H1 (cell line): ENCODE results near the gene HACD3. TPM values are rescaled to one million over a fixed set of nuclear protein-coding genes. Genes with fewer than 3 reads are reported as not detected.

Experiments
- CTCF ChIA-PET: fragments of 300-600 bp; sonication (Branson Sonifier 250); formaldehyde crosslinking; loops from one replicate; lab custom pipeline; 2021; ENCODE audit not compliant: partially characterized antibody; lab: Charles Lee
- POLR2A ChIA-PET: fragments of 300-600 bp; sonication (Branson Sonifier 250); formaldehyde crosslinking; loops from one replicate; lab custom pipeline; 2021; ENCODE audit warnings: inconsistent platforms; ENCODE audit not compliant: partially characterized antibody; lab: Charles Lee
- DNase-seq, 2 experiments: peaks; one replicate each; pipeline versions ENCODE4 v3.0.0 to v3.0.0-alpha.2; 2010 to 2022; ENCODE audit warnings: low spot score in 2 of 2, low read depth in 1 of 2, mixed read lengths in 1 of 2
- FAIRE-seq: peaks from 2 replicates; lab custom pipeline; 2011; peaks lifted over from hg19 to GRCh38; lab: Jason Lieb, UNC
- H2AFZ ChIP-seq: 2 replicates; pipeline ENCODE4 v1.8.1; 2012; ENCODE audit warnings: low read length, inconsistent platforms
- H2AK5ac ChIP-seq: 2 replicates; pipeline ENCODE4 v1.6.1; 2013; ENCODE audit warnings: low read depth, low read length
- H2BK120ac ChIP-seq: replicated peaks from 2 replicates; pipeline ENCODE3; 2013; ENCODE audit warnings: low read depth, low read length, inconsistent platforms
- H2BK12ac ChIP-seq: 2 replicates; pipeline ENCODE4 v1.6.1; 2013; ENCODE audit warnings: low read depth, low read length
- H2BK15ac ChIP-seq: 2 replicates; pipeline ENCODE4 v1.6.1; 2013; ENCODE audit warnings: low read length
- H2BK20ac ChIP-seq: 2 replicates; pipeline ENCODE4 v1.6.1; 2013; ENCODE audit warnings: low read length
- H2BK5ac ChIP-seq: 2 replicates; pipeline ENCODE4 v1.6.1; 2013; ENCODE audit warnings: low read depth, low read length
- H3K14ac ChIP-seq: 2 replicates; pipeline ENCODE4 v1.6.1; 2013; ENCODE audit warnings: inconsistent platforms; ENCODE audit not compliant: insufficient read length
- H3K18ac ChIP-seq: 2 replicates; pipeline ENCODE4 v1.6.1; 2013; ENCODE audit warnings: low read length; ENCODE audit errors: extremely low read depth
- H3K23ac ChIP-seq: 2 replicates; pipeline ENCODE4 v1.6.1; 2013; ENCODE audit warnings: inconsistent platforms; ENCODE audit not compliant: insufficient read length
- H3K23me2 ChIP-seq: 2 replicates; pipeline ENCODE4 v1.6.1; 2013; ENCODE audit warnings: low read depth, low read length
- H3K27ac ChIP-seq: 2 replicates; pipeline ENCODE4 v1.6.1; 2011; ENCODE audit warnings: low read depth, low read length, inconsistent platforms
- H3K27me3 ChIP-seq, 4 experiments: replicated peaks in 1 of 4; 1 replicate in 1 of 4; 2 replicates in 3 of 4; pipeline versions ENCODE4 v1.6.1 to v1.8.1; 2011 to 2013; ENCODE audit warnings: low read length in 3 of 4, mild to moderate bottlenecking in 3 of 4, inconsistent platforms in 2 of 4, mixed read lengths in 2 of 4, moderate library complexity in 1 of 4; ENCODE audit not compliant: control insufficient read depth in 3 of 4, insufficient read depth in 3 of 4; ENCODE audit errors: extremely low read depth in 1 of 4
- H3K36me3 ChIP-seq, 4 experiments: 2 replicates each; pipeline versions ENCODE4 v1.6.1 to v1.8.1; 2011 to 2013; ENCODE audit warnings: mild to moderate bottlenecking in 4 of 4, low read length in 3 of 4, moderate library complexity in 2 of 4, control low read depth in 1 of 4, inconsistent platforms in 1 of 4; ENCODE audit not compliant: insufficient read depth in 4 of 4, control insufficient read depth in 2 of 4
- H3K4ac ChIP-seq: replicated peaks from 2 replicates; pipeline ENCODE3; 2013; ENCODE audit warnings: low read length, low read depth, mixed read lengths, inconsistent platforms; ENCODE audit not compliant: insufficient read length
- H3K4me1 ChIP-seq, 4 experiments: replicated peaks in 1 of 4; 1 replicate in 1 of 4; 2 replicates in 3 of 4; pipeline versions ENCODE4 v1.6.1 to v1.8.1; 2011 to 2013; ENCODE audit warnings: low read length in 3 of 4, inconsistent platforms in 2 of 4, mixed read lengths in 1 of 4; ENCODE audit not compliant: insufficient read depth in 4 of 4, control insufficient read depth in 3 of 4
- H3K4me2 ChIP-seq, 2 experiments: 2 replicates each; pipeline versions ENCODE4 v1.6.1 to v1.8.1; 2011 to 2013; ENCODE audit warnings: low read depth in 2 of 2, low read length in 2 of 2, control low read depth in 1 of 2, inconsistent platforms in 1 of 2, mild to moderate bottlenecking in 1 of 2; ENCODE audit not compliant: insufficient read depth in 1 of 2
- H3K4me3 ChIP-seq, 4 experiments: fragments of 200-600, 300-600 bp in 1 of 4; sonication (generic), shearing (Covaris generic), sonication (Bioruptor Twin) in 1 of 4; 2 replicates each; pipeline versions ENCODE4 v1.5.1 to v1.8.1; 2011 to 2016; ENCODE audit warnings: low read length in 4 of 4, low read depth in 3 of 4, control low read depth in 2 of 4, inconsistent platforms in 2 of 4, mild to moderate bottlenecking in 2 of 4, mixed read lengths in 1 of 4, moderate library complexity in 1 of 4; ENCODE audit not compliant: insufficient read depth in 2 of 4; ENCODE audit errors: extremely low read depth in 1 of 4
- H3K56ac ChIP-seq: replicated peaks from 2 replicates; pipeline ENCODE3; 2013; ENCODE audit warnings: low read depth, mild to moderate bottlenecking, mixed read lengths, low read length, inconsistent platforms; ENCODE audit not compliant: insufficient read length
- H3K79me1 ChIP-seq: 2 replicates; pipeline ENCODE4 v1.6.1; 2013; ENCODE audit warnings: low read depth, low read length, control low read depth
- H3K79me2 ChIP-seq, 2 experiments: 2 replicates each; pipeline versions ENCODE4 v1.6.1 to v1.8.1; 2012 to 2013; ENCODE audit warnings: low read length in 2 of 2, mild to moderate bottlenecking in 2 of 2, inconsistent platforms in 1 of 2; ENCODE audit not compliant: insufficient read depth in 2 of 2, control insufficient read depth in 1 of 2
- H3K9ac ChIP-seq, 4 experiments: replicated peaks in 1 of 4; 1 replicate in 1 of 4; 2 replicates in 3 of 4; pipeline versions ENCODE4 v1.6.1 to v1.8.1; 2011 to 2013; ENCODE audit warnings: low read depth in 3 of 4, low read length in 3 of 4, control low read depth in 2 of 4, mild to moderate bottlenecking in 2 of 4, moderate library complexity in 2 of 4, inconsistent platforms in 1 of 4; ENCODE audit errors: extremely low read depth in 1 of 4
- H3K9me3 ChIP-seq, 2 experiments: 2 replicates each; pipeline versions ENCODE4 v1.6.1 to v1.8.1; 2012 to 2013; ENCODE audit warnings: mild to moderate bottlenecking in 2 of 2, moderate library complexity in 2 of 2, control low read depth in 1 of 2, inconsistent platforms in 1 of 2, low read depth in 1 of 2, low read length in 1 of 2, mixed read lengths in 1 of 2; ENCODE audit not compliant: insufficient read depth in 2 of 2
- H4K20me1 ChIP-seq, 2 experiments: replicated peaks in 1 of 2; 2 replicates each; pipeline versions ENCODE3 to v1.8.1; 2011 to 2013; ENCODE audit warnings: inconsistent platforms in 2 of 2, low read length in 2 of 2, mild to moderate bottlenecking in 1 of 2; ENCODE audit not compliant: insufficient read depth in 2 of 2, control insufficient read depth in 1 of 2
- H4K5ac ChIP-seq: 2 replicates; pipeline ENCODE4 v1.6.1; 2013; ENCODE audit warnings: low read length, low read depth, mixed read lengths, inconsistent platforms; ENCODE audit not compliant: insufficient read length
- H4K8ac ChIP-seq: 2 replicates; pipeline ENCODE4 v1.8.0; 2013; ENCODE audit warnings: mild to moderate bottlenecking, moderate library complexity, low read length, inconsistent platforms; ENCODE audit not compliant: insufficient read depth; ENCODE audit errors: extremely low read depth
- H4K91ac ChIP-seq: replicated peaks from 2 replicates; pipeline ENCODE3; 2013; ENCODE audit warnings: low read length, mixed read lengths, inconsistent platforms; ENCODE audit not compliant: insufficient read length
- CTBP2 ChIP-seq: IDR thresholded peaks from 2 replicates; pipeline ENCODE4 v1.7.0; 2011; ENCODE audit warnings: borderline replicate concordance, mild to moderate bottlenecking, moderate library complexity, mixed read lengths, low read length; ENCODE audit not compliant: insufficient read depth, insufficient read length
- MAFK ChIP-seq: IDR thresholded peaks from 2 replicates; pipeline ENCODE4 v1.6.1; 2012; ENCODE audit warnings: low read depth, mild to moderate bottlenecking, improper control_type of control experiment, low read length
- PHF8 ChIP-seq: fragments of 200-600 bp; sonication (generic); conservative IDR thresholded peaks from 2 replicates; pipeline ENCODE4 v1.7.1; 2012; ENCODE audit warnings: low read depth, mild to moderate bottlenecking, inconsistent platforms, low read length, moderate library complexity
- POU5F1 ChIP-seq: IDR thresholded peaks from 2 replicates; pipeline ENCODE4 v1.6.1; 2011; ENCODE audit warnings: low read depth, mild to moderate bottlenecking, low read length, moderate library complexity
- RAD21 ChIP-seq, 2 experiments: IDR thresholded peaks in 1 of 2; conservative IDR thresholded peaks in 1 of 2; 2 replicates each; pipeline ENCODE4 v1.6.1; 2011; ENCODE audit warnings: low read depth in 2 of 2, low read length in 2 of 2, improper control_type of control experiment in 1 of 2, inconsistent platforms in 1 of 2, mild to moderate bottlenecking in 1 of 2, moderate library complexity in 1 of 2
- SAP30 ChIP-seq: fragments of 300-600 bp; sonication (generic); IDR thresholded peaks from 2 replicates; pipeline ENCODE4 v1.7.1; 2012; ENCODE audit warnings: low read length, moderate library complexity, mild to moderate bottlenecking, inconsistent platforms; ENCODE audit not compliant: insufficient read depth, insufficient replicate concordance
- TBP ChIP-seq: IDR thresholded peaks from 2 replicates; pipeline ENCODE4 v1.6.1; 2011; ENCODE audit warnings: low read depth, low read length, improper control_type of control experiment
- TCF12 ChIP-seq: IDR thresholded peaks from 2 replicates; pipeline ENCODE4 v1.6.1; 2011; ENCODE audit warnings: low read depth, mild to moderate bottlenecking, low read length
- YY1 ChIP-seq: IDR thresholded peaks from 2 replicates; pipeline ENCODE4 v1.6.1; 2011; ENCODE audit warnings: low read depth, mild to moderate bottlenecking, low read length
- ZNF274 ChIP-seq: IDR thresholded peaks from 2 replicates; pipeline ENCODE4 v1.7.0; 2012; ENCODE audit warnings: low read length, borderline replicate concordance; ENCODE audit errors: extremely low read depth
- WGBS, 2 experiments: shearing (Covaris generic) in 1 of 2; methylation state at CpG; one replicate each; pipeline versions ENCODE4 v1.1.6 to v1.1.7; 2013 to 2015; ENCODE audit warnings: low lambda C conversion rate in 2 of 2, mixed read lengths in 2 of 2, inconsistent platforms in 1 of 2, low coverage in 1 of 2, missing lambda C conversion rate in 1 of 2; ENCODE audit not compliant: insufficient replicate concordance in 2 of 2, insufficient coverage in 1 of 2, insufficient read length in 1 of 2; ENCODE audit errors: extremely low coverage in 1 of 2, missing lambda C conversion rate in 1 of 2; 5-methylcytosine and 5-hydroxymethylcytosine counted together
- polyA plus RNA-seq, 7 experiments: library from polyadenylated mRNA; depleted of rRNA in 3 of 7; stranded (reverse) in 5 of 7; unstranded in 2 of 7; fragments of >200 nt in 5 of 7; fragments of 200-250 nt in 2 of 7; gene quantifications; 1 replicate in 5 of 7; 2 replicates in 1 of 7; 4 replicates in 1 of 7; pipeline versions ENCODE4 v1.2.1 to v1.2.3, GENCODE V29; 2011 to 2013; ENCODE audit warnings: missing spikeins in 2 of 7, mixed read lengths in 2 of 7
- total RNA-seq: library from RNA; stranded (reverse); fragmentation: NEBNext Ultra II Directional; extraction: Animal tissue kit (Norgen Biotek cat#: 25700); gene quantifications from 2 replicates; pipeline ENCODE4 v1.2.1, GENCODE V29; 2021
- TF ChIP-seq, protein P1 (sequence below): IDR thresholded peaks from 2 replicates; pipeline ENCODE4 v1.6.1; 2012; ENCODE audit warnings: inconsistent platforms

Gene HACD3
- total and polyA plus RNA-seq, 2 of the 8 experiments (the other 6 are each of a cell fraction or from before 2014, with no cell fraction given) = 78.8 to 120 TPM

DNA sequence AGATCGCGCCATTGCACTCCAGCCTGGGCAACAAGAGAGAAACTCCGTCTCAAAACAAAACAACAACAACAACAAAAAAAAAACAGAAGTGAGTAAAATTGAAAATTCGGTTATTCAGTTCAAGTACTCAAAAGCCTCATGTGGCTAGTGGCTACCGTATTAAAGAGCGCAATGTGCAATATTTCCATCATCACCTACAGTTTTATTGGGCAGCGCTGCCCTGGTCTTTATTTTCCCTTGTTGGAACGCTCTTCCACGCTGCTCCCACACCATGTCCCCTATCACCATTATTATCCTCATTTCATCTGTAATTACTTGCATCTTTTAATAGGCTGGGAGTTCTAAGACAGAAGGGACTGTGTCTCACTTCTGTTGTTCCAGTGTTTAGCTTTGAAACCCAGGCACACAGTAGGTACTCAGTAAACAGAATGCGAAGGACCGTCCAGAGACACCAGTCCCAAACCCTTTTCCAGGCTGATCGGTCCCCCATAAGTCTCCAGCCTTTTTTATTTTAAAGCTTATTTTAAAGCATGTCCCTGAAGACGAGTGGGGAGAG is 423 bp upstream of the HACD3 start:
- Histone ChIP-seq H4K20me1 (peaks cover 13 to 15% of the 10 kb centered on the region in 2 experiments), H2AFZ (peak overlapping the region; percentile 91), H3K9ac (peak overlapping the region in 2 of 4 experiments; percentile 8 to 58; a peak in 2 of 7 replicates), H3K4me2 (peak overlapping the region; percentile 55 to 88), H3K4me3 (peak overlapping the region; percentile 26 to 92 (median 56); a peak in 6 of 8 replicates), H3K9me3 (no peaks in the 10 kb centered on the region), H4K91ac (no peak overlapping the region), H2BK15ac (no peak overlapping the region), H2BK12ac (no peak overlapping the region), H3K27me3 (no peaks in the 10 kb centered on the region), H3K14ac (no peak overlapping the region), H4K5ac (peak overlapping the region; percentile 73), H3K56ac (no peak overlapping the region), H3K27ac (no peak overlapping the region), H3K18ac (no peak overlapping the region; the same call in 1 of the 2 replicates), H3K4me1 (peaks cover 4 to 14% (median 8%) of the 10 kb centered on the region in 4 experiments), H3K36me3 (no peaks in the 10 kb centered on the region), H3K23ac (no peak overlapping the region), H2AK5ac (no peak overlapping the region), H2BK20ac (no peak overlapping the region), H3K4ac (no peak overlapping the region), H4K8ac (no peak overlapping the region), H2BK120ac (no peak overlapping the region), H2BK5ac (no peak overlapping the region), H3K79me2 (peaks cover 26 to 41% of the 10 kb centered on the region in 2 experiments), H3K79me1 (peaks cover 8% of the 10 kb centered on the region; the same call in 1 of the 2 replicates), H3K23me2 (peaks cover 2% of the 10 kb centered on the region; the same call in 1 of the 2 replicates)
- ChIA-PET CTCF (interaction anchor here (0.6 to 1.3 kb wide), 7 partner anchors 15 to 378 kb away, joined by 3 to 5 read pairs (median 3); no protein-coding TSS in a partner anchor), POLR2A (interaction anchor here (0.8 to 3.6 kb wide), 14 partner anchors 9 to 339 kb away, joined by 3 to 29 read pairs (median 6); partner anchors contain the start of genes DPP8, INTS14 and RAB11A)
- no peak for FAIRE-seq
- DNase-seq = no peak
- 60% methylated on average over 13 of the region's 13 CpGs; no CpG with 5 or more reads in 1 of the 2 experiments for WGBS, 2 experiments
- TF ChIP-seq POU5F1 = no peak
- no peak for TF ChIP-seq SAP30
- no peak for TF ChIP-seq TBP
- TF ChIP-seq, protein P1, sequence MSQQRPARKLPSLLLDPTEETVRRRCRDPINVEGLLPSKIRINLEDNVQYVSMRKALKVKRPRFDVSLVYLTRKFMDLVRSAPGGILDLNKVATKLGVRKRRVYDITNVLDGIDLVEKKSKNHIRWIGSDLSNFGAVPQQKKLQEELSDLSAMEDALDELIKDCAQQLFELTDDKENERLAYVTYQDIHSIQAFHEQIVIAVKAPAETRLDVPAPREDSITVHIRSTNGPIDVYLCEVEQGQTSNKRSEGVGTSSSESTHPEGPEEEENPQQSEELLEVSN = no peak
- TF ChIP-seq PHF8 = no peak
- no peak for TF ChIP-seq RAD21 (IDR thresholded peaks at IDR 0.05 in 1 of 2, conservative IDR thresholded peaks at IDR 0.05 in 1 of 2; ENCODE audit: low read depth in 2 of 2, low read length in 2 of 2)
- no peak for TF ChIP-seq TCF12
- no peak for TF ChIP-seq YY1
- TF ChIP-seq CTBP2 = no peak
- no peak for TF ChIP-seq ZNF274
- TF ChIP-seq MAFK = no peak
